ENCODE data around the gene UNKL. TPM values are rescaled to one million over a fixed set of nuclear protein-coding genes. Genes with fewer than 3 reads are reported as not detected.

The UNKL gene
- total and polyA plus RNA-seq, 3 donors from 2014 or later = 23.7 to 49.9 (median 49.2) TPM

DNA sequence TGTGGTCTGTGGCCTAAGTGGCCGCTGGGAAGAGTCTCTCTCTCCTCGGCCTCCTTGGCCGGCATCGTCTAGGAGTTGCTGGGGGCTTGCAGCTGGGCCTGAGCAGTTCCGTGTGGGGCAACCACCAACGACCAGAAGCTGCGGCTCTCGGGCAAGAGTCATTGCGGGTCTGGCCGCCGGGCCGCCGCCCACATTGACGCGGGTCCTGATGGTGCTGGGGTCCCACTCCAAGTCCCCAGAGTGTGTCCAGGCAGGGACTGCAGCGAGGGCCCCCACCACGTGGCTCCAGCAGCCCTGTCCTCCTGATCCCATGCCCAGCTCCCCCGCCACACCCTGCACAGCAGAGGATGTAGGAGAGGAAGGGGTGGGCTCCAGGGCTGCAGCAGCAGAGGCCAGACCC, 30.9 kb downstream of the UNKL start:
- Histone ChIP-seq H3K4me3 (no peak overlapping the region), H3K27ac (no peak overlapping the region), H3K27me3 (no peaks in the 10 kb centered on the region), H3K36me3 (ENCODE audit: low read depth, missing control alignments) (no peaks in the 10 kb centered on the region), H3K9me3 (no peaks in the 10 kb centered on the region), H3K4me1 (peaks cover 10% of the 10 kb centered on the region)
- no peak for DNase-seq
- 94 to 100% methylated on average over 1 to 18 of the region's 18 CpGs for WGBS, 2 donors
- TF ChIP-seq, protein P1, sequence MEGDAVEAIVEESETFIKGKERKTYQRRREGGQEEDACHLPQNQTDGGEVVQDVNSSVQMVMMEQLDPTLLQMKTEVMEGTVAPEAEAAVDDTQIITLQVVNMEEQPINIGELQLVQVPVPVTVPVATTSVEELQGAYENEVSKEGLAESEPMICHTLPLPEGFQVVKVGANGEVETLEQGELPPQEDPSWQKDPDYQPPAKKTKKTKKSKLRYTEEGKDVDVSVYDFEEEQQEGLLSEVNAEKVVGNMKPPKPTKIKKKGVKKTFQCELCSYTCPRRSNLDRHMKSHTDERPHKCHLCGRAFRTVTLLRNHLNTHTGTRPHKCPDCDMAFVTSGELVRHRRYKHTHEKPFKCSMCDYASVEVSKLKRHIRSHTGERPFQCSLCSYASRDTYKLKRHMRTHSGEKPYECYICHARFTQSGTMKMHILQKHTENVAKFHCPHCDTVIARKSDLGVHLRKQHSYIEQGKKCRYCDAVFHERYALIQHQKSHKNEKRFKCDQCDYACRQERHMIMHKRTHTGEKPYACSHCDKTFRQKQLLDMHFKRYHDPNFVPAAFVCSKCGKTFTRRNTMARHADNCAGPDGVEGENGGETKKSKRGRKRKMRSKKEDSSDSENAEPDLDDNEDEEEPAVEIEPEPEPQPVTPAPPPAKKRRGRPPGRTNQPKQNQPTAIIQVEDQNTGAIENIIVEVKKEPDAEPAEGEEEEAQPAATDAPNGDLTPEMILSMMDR (IDR thresholded peaks at IDR 0.05) = no peak
- no peak for TF ChIP-seq POLR2A (IDR thresholded peaks at IDR 0.05)
- intact Hi-C loops (cut with DNase I; ENCODE audit: low total_unique reads) = no loop called here

DNA sequence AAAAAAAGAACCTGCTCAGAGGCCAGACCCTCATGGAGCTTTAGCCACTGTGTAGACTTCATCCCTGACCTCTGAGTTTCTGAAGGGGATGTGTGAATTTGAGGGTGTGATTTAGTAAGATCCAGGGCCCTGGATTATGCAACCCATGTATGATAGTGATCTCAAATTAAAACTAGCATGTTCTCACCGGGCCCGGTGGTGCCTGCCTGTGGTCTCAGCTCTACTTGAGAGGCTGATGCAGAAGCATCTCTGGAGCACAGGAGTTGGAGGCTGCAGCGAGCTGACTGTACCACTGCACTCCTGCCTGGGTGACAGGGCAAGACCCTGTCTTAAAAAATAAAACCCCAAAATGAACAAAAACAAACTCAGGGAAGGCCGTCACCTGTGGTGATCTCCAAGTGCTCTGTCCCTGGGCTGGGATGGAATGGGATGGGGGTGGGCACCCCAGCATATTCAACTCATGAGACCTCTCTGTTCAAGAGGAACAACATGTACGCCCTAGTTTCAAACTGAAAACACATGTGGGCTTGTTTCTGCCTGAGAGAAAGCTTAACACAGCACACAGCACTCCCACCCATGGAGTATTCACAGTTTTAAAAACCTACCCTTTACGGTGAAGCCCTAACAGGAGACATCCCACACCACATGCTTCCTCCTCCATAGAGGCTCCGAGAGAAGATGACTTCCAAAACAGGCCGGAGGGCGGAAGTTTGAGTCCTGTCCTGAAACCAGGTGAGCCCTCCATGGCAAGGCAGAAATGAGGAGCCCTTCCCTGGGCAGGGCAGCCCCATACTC, 32.7 kb downstream of the UNKL start:
- Histone ChIP-seq H3K27me3 (no peaks in the 10 kb centered on the region), H3K9me3 (no peaks in the 10 kb centered on the region), H3K4me1 (peaks cover 19% of the 10 kb centered on the region), H3K27ac (no peak overlapping the region), H3K4me3 (no peak overlapping the region), H3K36me3 (ENCODE audit: low read depth, missing control alignments) (no peaks in the 10 kb centered on the region)
- DNase-seq = no peak
- WGBS, 2 donors = 92% methylated on average over 5 to 9 of the region's 9 CpGs
- TF ChIP-seq, protein P1 (IDR thresholded peaks at IDR 0.05) = no peak
- TF ChIP-seq POLR2A (IDR thresholded peaks at IDR 0.05) = no peak
- intact Hi-C loops (cut with DNase I; ENCODE audit: low total_unique reads) = no loop called here

DNA sequence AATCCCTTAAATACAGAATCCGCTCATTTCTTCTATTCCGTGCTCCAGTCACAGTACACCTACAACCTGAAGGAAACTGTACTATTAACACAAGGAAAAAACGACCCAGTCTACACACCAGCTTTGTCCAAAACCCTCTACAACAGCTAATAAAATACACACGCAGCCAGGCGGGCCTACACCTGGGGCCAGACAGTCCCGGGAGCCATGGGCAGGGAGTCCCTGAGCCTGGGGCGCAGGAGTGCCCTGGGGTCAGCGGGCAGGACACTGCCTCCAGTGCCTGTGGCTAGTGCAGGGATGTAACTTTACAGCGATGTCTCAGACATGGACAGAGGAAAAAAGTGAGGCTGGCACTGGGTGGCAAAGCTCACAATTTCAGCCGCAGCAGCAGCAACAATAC, 34.3 kb downstream of the UNKL start:
- WGBS, 2 donors = 57 to 75% methylated on average over 10 of the region's 10 CpGs
- no peaks in the 10 kb centered on the region for H3K36me3 ChIP-seq (ENCODE audit: low read depth, missing control alignments)
- DNase-seq = no peak
- intact Hi-C loops (cut with DNase I; ENCODE audit: low total_unique reads) = no loop called here
- H3K4me3 ChIP-seq = peak overlapping the region in 1 of 2 donors; percentile 62
- H3K27ac ChIP-seq = no peak overlapping the region
- no peak for TF ChIP-seq POLR2A (IDR thresholded peaks at IDR 0.05)
- TF ChIP-seq, protein P1 (IDR thresholded peaks at IDR 0.05) = no peak
- no peaks in the 10 kb centered on the region for H3K27me3 ChIP-seq
- H3K9me3 ChIP-seq = no peaks in the 10 kb centered on the region
- peaks cover 19% of the 10 kb centered on the region for H3K4me1 ChIP-seq

DNA sequence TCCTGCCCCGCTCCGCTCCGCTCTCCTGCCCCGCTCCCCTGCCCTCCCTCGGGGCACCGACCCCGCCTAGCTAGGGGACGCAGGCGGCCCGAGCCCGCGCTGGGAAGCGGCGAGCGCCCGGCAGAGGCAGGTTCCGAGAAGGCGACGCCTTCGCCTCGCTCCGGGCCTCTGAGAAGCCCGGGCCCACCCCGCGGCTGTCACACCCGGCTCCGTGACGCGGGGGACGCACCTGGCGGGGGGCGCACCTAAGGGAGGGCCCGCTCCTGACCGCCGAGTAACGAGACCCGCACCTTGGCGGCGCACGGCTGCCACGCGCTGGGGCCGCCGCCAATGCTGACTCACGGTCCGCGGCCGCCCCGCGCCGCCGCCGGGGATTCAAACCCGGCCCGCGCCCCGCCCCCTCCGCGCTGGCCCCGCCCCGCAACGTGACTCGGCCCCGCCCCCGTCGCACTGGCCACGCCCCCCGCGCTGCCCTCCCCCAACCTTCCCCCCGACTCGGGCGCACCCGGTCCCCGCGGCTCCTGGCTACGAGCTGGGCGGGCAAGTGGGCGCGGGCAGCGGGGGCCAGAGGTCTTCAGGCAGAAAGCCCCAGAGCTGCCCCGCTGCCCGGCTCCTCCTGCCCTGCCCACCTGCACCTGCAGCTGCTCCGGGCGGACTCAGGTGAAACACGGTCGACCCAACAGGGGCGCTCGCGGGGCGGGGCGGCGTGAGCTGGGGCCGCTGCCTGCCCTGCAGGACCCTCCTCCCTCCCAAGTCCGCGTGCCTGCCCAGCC, 35.0 kb downstream of the UNKL start:
- no peak for TF ChIP-seq POLR2A (IDR thresholded peaks at IDR 0.05)
- TF ChIP-seq, protein P1 (IDR thresholded peaks at IDR 0.05) = no peak
- H3K27me3 ChIP-seq = no peaks in the 10 kb centered on the region
- H3K4me1 ChIP-seq = peaks cover 19% of the 10 kb centered on the region
- H3K9me3 ChIP-seq = no peaks in the 10 kb centered on the region
- peak; percentile 69 for DNase-seq
- H3K27ac ChIP-seq = peak overlapping the region; percentile 26 to 78
- intact Hi-C loops (cut with DNase I; ENCODE audit: low total_unique reads) = no loop called here
- peak overlapping the region; percentile 49 to 62 for H3K4me3 ChIP-seq
- 12 to 30% methylated on average over 9 to 88 of the region's 95 CpGs for WGBS, 2 donors
- no peaks in the 10 kb centered on the region for H3K36me3 ChIP-seq (ENCODE audit: low read depth, missing control alignments)
